CD4-positive, alpha-beta T cell treated with Interferon gamma for 1 hour (primary cell): ENCODE data around the gene RRP1.

Source experiments
- DNase-seq: peaks from one replicate; pipeline ENCODE4 v3.0.0-alpha.2; 2020

Gene RRP1, protein sequence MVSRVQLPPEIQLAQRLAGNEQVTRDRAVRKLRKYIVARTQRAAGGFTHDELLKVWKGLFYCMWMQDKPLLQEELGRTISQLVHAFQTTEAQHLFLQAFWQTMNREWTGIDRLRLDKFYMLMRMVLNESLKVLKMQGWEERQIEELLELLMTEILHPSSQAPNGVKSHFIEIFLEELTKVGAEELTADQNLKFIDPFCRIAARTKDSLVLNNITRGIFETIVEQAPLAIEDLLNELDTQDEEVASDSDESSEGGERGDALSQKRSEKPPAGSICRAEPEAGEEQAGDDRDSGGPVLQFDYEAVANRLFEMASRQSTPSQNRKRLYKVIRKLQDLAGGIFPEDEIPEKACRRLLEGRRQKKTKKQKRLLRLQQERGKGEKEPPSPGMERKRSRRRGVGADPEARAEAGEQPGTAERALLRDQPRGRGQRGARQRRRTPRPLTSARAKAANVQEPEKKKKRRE

DNA sequence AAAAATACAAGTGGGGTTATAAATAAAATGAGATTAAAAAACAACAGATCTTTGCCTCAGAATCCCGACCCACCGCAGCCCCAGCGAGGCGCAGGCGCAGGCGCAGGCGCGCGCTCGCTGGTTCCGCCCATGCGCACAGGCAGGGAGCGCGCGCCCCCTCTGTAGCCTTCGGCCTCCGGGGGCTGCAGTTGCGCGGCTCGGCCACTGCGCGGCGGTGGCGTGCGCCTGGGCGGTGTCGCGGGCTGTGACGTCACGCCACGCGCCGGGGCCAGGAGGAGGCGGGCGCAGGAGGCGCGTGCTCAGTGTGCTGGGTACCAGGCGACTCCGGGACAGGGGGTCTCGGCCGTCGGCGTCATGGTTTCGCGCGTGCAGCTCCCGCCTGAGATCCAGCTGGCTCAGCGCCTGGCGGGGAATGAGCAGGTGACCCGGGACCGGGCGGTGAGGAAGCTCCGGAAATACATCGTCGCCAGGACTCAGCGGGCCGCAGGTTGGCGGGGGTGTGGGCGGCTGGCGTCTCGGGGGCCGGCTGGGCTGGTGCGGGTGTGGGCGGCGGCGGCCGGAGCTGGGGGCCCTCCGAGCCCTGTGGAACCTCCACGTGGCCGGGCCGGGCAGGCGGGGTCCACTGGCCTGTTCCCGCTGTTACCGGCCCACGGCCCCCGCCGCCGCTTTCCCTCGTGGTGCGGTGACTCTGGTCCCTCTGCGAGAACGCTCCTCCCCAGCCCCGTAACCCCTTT is at the start of gene RRP1:
TSS of gene RRP1 (plus strand) at position 302 of the 734 bp plus-strand sequence. CDS start at position 355, 53 bp downstream.
- peak; percentile 91 for DNase-seq

DNA sequence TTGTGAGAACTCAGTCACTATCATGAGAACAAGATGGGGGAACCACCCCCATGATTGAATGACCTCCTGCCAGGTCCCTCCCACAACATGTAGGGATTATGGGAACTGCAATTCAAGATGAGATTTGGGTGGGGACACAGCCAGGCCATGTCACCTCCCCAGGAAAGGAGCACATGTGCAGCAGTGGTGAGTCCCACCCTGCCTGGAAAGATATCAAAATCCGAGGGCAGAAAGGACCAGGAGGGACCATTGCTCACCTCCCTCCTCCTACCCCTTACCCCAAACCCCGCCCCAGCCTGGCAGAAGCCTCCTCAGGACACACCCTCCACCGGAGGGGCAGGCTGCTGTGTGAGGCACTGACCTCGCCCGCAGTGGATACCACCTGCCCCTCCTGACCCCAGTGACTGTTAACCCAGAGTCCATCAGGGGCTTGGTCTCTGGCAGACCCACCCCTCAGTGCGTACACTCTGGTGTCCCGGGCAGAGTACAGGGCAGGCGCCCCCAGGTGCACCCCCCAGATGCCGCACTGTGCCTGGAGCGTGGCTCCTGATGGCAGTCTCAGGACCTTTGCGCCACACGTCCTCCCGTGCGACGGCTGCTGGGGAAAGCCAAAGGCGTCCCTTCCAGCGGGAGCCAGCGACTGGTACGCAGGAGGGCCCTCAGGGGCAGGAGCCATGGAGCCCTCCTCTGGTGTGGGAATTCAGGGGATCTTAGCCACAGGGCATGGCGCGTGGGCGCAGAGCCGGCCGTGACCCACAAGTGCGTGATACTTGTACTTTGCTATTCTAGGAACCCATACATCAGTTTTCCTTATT is 49.5 kb upstream of the RRP1 start:
- DNase-seq: no peak

DNA sequence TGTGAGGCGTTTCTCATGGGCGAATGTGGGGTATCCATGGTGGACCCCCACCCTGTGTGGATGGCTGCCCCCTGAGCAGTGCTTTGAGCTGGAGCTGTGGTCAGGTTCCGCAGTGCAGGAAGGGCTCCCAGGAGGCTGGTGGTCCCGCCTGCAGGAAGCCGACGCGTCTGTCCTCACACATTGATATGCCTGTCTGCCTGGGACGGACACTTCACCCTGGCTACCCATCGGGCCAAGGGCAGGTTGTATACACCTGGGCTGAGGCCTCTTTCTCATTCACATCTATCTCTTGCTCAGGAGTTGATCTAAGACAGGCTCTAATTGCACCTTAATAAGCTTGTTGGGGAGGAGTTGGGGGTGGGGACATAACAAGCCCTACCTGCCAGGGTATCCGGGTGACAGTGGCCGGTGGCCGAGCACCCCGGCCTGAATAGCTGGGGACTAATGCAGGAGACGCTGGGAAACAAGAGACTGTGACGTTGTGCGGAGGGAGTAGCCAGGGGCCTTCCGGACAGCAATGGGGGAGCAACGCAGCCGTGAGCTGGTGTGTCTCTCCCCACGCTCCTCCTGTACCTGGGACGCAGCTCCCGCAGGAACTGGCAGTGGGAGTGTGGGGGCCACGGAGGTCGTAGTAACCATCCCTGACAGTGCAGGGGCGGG is 48.8 kb upstream of the RRP1 start:
- DNase-seq: no peak

DNA sequence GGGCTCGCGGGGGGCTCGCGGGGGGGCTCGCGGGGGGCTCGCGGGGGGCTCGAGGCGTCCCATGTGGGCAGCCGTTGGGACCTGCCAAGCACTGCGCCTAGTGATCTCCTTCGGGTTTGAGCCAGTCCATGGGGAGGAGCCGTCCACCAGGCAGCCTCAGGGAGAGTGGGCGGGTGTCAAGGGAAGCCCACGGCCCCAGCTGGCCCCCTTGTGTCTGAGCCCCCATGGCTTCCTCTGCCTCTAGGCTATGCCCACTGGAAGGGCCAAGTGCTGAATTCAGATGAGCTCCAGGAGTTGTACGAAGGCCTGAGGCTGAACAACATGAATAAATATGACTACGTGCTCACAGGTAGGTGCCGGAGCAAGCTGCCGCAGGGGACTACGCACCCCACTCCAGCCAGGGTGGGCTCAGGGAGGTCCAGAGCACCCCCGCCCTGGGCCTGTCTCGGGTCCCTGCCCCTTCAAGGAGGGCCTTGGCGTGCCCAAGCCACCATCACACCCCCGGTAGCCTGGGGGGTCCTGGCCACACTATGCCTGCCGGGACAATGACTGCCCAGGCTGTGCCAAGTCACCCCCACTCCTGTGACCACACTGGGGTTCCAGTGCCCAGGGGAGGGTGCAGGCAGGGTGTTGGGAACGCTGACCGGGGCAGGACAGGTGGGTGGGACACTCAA is 47.8 kb upstream of the RRP1 start:
- DNase-seq: no peak

GRCh38 chr21:43743947-43744346 is 45.4 kb upstream of the RRP1 start:
- DNase-seq: no peak

- DNase-seq: no peak
Measured at GRCh38 chr21:43744725-43745124, 44.7 kb upstream of the RRP1 start.

DNA sequence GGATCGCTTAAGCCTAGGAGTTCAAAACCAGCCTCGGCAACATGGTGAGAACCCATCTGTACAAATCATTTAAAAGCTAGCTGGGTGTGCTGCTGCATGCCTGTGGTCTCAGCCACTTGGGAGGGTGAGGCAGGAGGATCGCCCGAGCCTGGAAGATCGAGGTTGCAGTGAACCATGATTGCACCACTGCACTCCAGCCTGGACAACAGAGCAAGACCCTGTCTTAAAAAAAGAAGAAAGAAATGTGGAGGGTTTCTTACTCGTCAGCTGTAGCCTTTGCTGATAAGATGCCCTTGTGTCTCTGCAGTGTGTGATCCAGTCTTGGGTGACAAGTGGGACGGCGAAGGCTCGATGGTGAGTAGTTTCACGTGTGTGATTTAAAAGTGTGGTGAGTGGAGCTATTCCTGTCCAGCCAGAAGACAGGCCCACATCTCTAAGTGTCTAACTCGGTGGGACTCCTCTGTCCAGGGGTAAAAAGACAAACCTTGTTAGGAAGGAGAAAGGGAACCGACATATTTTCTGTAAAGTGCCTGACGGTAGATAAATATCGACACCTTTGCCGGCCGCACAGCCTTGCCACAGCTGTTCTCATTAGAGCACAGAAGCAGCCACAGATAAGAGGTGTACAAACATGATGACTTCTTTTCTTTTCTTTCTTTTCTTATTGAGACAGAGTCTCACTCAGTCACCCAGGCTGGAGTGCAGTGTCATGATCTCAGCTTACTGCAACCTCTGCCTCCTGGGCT is 43.4 kb upstream of the RRP1 start:
- DNase-seq: no peak

GRCh38 chr21:43748622-43749021 is 40.8 kb upstream of the RRP1 start:
- DNase-seq: no peak

- DNase-seq: no peak
Measured at GRCh38 chr21:43749651-43750262, 39.6 kb upstream of the RRP1 start.

DNA sequence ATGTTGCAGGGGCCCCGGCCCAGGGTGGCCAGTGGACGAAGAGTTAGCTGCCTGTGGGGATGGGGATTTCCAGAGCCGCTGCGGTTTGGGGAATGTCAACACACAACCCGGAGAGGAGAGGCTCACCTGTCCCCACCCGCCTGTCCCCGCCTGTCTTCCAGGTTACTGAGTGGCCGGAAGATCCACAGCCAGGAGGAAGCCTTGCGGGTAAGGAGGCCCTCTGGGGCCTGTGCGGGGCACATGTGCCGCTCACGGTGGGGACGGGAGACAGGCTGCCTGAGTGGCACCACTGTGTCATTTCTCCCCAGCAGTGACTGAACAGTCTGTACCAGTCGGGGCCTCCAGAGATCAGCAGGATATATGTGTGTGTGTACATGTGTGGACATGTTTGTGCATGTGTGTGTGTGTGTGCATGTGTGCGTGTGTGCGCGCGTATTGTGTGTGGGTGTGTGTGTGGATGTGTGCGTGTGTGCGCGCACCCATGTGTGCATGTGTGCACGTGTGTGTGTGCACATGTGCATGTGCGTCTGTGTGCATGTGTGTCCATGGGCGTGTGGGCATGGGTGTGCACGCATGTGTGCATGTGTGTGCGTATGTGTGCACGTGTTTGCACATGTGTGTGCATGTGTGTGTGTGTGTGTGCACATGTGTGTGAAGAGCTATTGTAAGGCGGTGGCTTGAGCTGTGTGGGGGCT is 38.9 kb upstream of the RRP1 start:
- DNase-seq: no peak

- DNase-seq: no peak
Measured at GRCh38 chr21:43751955-43752591, 37.3 kb upstream of the RRP1 start.

GRCh38 chr21:43752758-43753438 is 36.5 kb upstream of the RRP1 start:
- DNase-seq: no peak

- DNase-seq: no peak
Measured at GRCh38 chr21:43753439-43753799, 36.0 kb upstream of the RRP1 start.

- no peak for DNase-seq
Measured at GRCh38 chr21:43754948-43755781, 34.2 kb upstream of the RRP1 start.

- no peak for DNase-seq
Measured at GRCh38 chr21:43755820-43756594, 33.4 kb upstream of the RRP1 start.

DNA sequence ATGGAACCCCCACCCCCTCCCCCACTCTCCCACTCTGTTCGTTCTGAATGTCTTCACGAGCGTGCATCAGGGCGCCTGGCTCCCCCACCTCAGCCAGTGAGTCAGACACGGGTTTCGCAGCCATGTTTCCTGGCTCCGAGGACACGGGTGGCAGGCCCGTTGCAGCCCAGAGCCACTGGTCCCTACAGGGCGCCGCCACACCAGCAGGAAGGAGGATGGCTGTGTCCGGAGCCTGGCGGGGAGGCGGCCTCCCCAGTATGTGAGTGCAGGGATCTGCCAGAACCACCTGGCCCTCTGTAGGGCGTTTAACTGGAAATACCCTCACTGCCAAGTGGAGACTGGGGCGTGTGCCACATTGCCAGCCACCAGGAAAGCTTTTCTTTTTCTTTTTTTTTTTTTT is 31.8 kb upstream of the RRP1 start:
- no peak for DNase-seq

DNA sequence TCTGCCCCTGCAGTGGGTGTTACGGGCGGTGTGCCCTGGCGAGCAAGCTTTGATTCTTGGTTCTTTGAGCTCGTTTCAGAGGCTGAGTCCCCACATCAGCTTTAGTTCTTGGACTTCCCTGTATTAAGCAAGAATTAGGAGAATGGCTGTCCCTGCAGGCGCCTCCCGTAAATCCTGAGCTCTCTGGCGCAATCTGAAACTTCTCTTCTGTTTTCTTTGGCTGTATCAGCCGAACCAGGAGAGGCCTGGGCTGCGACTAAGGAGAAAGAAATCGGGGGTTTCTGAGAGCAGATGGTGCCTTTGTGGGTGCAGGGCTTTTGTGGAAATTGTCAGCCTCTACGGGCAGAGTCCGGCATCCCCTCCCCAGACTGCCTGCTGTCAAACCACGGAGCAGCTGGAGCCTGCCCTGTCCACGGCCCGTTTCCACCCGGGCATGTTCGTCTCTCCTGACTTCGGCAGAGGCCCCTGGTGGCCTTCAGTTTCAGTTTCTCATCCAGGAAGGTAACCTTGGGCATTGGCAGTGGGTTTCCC is 31.2 kb upstream of the RRP1 start:
- no peak for DNase-seq
